Measurements from ENCODE around the gene OR51E1. TPM values are rescaled to one million over a fixed set of nuclear protein-coding genes. Genes with fewer than 3 reads are reported as not detected.

The OR51E1 gene
- total RNA-seq, 1 experiment from 2014 or later = not detected

DNA sequence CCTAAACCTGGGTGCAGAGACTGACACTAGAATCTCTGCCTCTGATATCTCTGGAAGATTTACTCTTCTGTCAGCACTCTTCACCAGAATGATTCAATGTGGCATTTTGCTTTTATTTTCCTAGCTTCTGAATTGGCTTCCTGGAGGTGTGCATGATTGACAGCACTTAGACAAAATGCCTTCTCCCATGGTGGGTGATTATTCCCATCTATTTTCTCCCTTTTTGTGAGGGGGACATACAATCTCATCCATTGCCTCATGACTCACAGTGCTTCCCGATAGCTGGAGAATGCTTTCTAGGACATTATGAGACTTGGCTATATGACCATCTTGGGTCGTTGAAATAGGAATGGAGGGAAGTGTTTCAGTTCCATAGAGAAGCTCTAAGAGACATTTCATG, 31.8 kb upstream of the OR51E1 start:
- 0 out of 2 replicates have a peak, but pooled peaks cover 4% of the 10 kb centered on the region for H3K4me1 ChIP-seq (replicated peaks; ENCODE audit: insufficient read depth)
- BruUV-seq (replicated peaks) = no TSS peak
- no peaks in the 10 kb centered on the region for H3K79me2 ChIP-seq (ENCODE audit: low read depth)
- H3K27ac ChIP-seq = no peak overlapping the region
- no peaks in the 10 kb centered on the region for H3K36me3 ChIP-seq (ENCODE audit: low read depth)
- TF ChIP-seq EZH2 (IDR thresholded peaks at IDR 0.05; ENCODE audit: low read depth) = no peak
- no peak for TF ChIP-seq CTCF (conservative IDR thresholded peaks at IDR 0.05)
- ChIA-PET POLR2A (ENCODE audit: unreplicated experiment) (no interaction called here), CTCF (no interaction called here)
- intact Hi-C loops (cut with micrococcal nuclease; ENCODE audit: unreplicated experiment) = no loop called here
- H2AFZ ChIP-seq = no peak overlapping the region
- no peak for DNase-seq
- no peaks in the 10 kb centered on the region for H4K20me1 ChIP-seq (ENCODE audit: insufficient read depth)
- no peak overlapping the region for H3K4me3 ChIP-seq
- no peaks in the 10 kb centered on the region for H3K9me2 ChIP-seq (ENCODE audit: insufficient read depth)
- no peak overlapping the region for H3K4me2 ChIP-seq
- H3F3A ChIP-seq (ENCODE audit: insufficient read depth, low read depth) = no peaks in the 10 kb centered on the region
- H3K27me3 ChIP-seq (ENCODE audit: insufficient read depth, low read depth) = peaks cover 6% of the 10 kb centered on the region; the same call in 1 of the 2 replicates
- no peaks in the 10 kb centered on the region for H3K9me3 ChIP-seq (ENCODE audit: insufficient read depth, low read depth)

DNA sequence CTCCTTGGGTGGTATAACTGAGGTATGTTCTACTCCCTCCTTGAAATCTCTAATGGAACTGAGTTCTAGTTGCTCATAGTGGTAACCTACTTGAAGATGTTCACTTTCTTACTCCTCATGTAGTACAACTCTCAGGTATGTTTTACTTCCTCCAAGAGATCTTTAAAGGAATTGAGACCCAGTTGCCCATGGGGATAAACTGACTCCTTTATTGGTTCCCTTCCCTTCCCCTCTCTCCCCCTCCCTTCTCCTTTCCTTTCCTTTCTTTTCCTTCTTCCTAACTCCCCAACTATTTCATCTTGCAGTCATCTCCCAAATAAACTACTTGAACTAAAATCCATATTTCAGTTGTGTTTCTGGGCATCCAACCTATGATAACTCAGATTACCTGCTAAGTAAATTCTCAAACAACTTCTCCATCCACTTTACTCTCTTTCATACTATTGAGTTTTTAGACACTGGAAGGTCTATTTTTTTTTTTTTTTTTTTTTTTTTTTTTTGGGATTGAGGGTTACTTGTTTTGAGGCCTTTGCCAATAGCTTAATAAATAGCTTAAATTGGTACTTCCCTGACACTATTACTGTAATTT, 27.8 kb upstream of the OR51E1 start:
- Histone ChIP-seq H3K9me2 (ENCODE audit: insufficient read depth) (no peaks in the 10 kb centered on the region), H2AFZ (no peak overlapping the region), H3K27ac (no peak overlapping the region), H3K4me2 (no peak overlapping the region), H4K20me1 (ENCODE audit: insufficient read depth) (no peaks in the 10 kb centered on the region), H3K36me3 (ENCODE audit: low read depth) (no peaks in the 10 kb centered on the region), H3K9me3 (ENCODE audit: insufficient read depth, low read depth) (no peaks in the 10 kb centered on the region), H3K4me3 (no peak overlapping the region), H3K27me3 (ENCODE audit: insufficient read depth, low read depth) (peaks cover 13% of the 10 kb centered on the region; the same call in 1 of the 2 replicates), H3K79me2 (ENCODE audit: low read depth) (no peaks in the 10 kb centered on the region), H3K4me1 (replicated peaks; ENCODE audit: insufficient read depth) (no peaks in the 10 kb centered on the region), H3F3A (ENCODE audit: insufficient read depth, low read depth) (no peaks in the 10 kb centered on the region)
- CTCF ChIA-PET = no interaction called here
- DNase-seq = no peak
- no TSS peak for BruUV-seq (replicated peaks)
- TF ChIP-seq CTCF (conservative IDR thresholded peaks at IDR 0.05) = no peak
- TF ChIP-seq EZH2 (IDR thresholded peaks at IDR 0.05; ENCODE audit: low read depth) = no peak
- intact Hi-C loops (cut with micrococcal nuclease; ENCODE audit: unreplicated experiment) = no loop called here
- POLR2A ChIA-PET (ENCODE audit: unreplicated experiment) = no interaction called here

GRCh38 chr11:4619514-4619913, 24.3 kb upstream of the OR51E1 start:
- Histone ChIP-seq H2AFZ (no peak overlapping the region), H3K79me2 (ENCODE audit: low read depth) (no peaks in the 10 kb centered on the region), H3K36me3 (ENCODE audit: low read depth) (no peaks in the 10 kb centered on the region), H4K20me1 (ENCODE audit: insufficient read depth) (no peaks in the 10 kb centered on the region), H3K9me2 (ENCODE audit: insufficient read depth) (no peaks in the 10 kb centered on the region), H3K27me3 (ENCODE audit: insufficient read depth, low read depth) (peaks cover 23% of the 10 kb centered on the region), H3K27ac (no peak overlapping the region), H3K4me2 (no peak overlapping the region), H3K4me3 (no peak overlapping the region), H3K9me3 (ENCODE audit: insufficient read depth, low read depth) (no peaks in the 10 kb centered on the region), H3K4me1 (replicated peaks; ENCODE audit: insufficient read depth) (no peaks in the 10 kb centered on the region), H3F3A (ENCODE audit: insufficient read depth, low read depth) (no peaks in the 10 kb centered on the region)
- CTCF ChIA-PET = no interaction called here
- DNase-seq = no peak
- intact Hi-C loops (cut with micrococcal nuclease; ENCODE audit: unreplicated experiment) = no loop called here
- POLR2A ChIA-PET (ENCODE audit: unreplicated experiment) = no interaction called here
- TF ChIP-seq CTCF (conservative IDR thresholded peaks at IDR 0.05) = no peak
- no peak for TF ChIP-seq EZH2 (IDR thresholded peaks at IDR 0.05; ENCODE audit: low read depth)
- BruUV-seq (replicated peaks) = no TSS peak
